Bone marrow (tissue), 2 donors: ENCODE measurements around the gene SIK2.

Source experiments
- DNase-seq, 2 donors: peaks; one replicate each; lab custom pipeline; 2025; lab: John Stamatoyannopoulos, UW

Gene SIK2

DNA sequence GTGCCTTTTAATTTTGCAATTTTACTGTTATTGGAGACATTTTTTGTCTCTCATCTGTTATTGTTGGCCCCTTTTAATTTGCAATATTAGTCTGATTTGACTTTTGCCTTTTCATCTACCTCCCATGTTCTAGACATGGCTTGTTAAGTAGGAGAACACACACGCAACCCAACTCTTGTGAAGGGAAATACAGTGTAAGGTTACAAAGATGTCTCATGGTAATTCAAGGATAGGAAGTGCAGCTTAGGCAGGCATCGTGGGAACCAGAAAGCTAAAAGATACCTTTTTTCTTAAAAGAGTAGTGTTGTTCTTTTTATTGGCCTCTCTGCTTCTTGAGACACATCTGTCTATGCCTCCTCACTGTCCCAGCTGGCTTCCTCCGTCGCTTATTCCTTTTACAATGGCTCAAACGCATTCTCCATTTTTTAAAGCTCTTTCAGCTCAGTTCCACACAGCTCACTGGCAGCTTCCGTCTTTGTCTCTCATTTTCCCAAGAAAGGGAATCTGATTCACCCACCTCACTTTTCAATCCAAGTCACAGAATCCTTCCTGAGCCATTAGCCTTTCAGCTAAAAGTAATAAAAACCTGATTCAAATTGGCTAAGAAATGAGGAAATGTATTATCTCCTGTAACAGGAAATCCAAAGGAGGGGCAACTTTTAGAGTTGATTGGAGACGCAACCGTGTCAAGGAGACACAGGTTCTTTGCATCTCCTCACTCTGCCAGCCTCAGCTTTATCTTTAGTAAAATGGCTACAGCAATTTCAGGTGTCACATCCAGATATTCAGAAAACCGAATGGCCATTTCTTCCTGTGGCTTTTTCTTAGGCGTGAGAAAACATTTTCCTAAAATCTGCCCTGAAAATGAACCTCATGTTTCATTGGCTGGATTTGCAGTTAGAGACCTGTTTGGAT is 57.2 kb downstream of the SIK2 start:
- no peak for DNase-seq

DNA sequence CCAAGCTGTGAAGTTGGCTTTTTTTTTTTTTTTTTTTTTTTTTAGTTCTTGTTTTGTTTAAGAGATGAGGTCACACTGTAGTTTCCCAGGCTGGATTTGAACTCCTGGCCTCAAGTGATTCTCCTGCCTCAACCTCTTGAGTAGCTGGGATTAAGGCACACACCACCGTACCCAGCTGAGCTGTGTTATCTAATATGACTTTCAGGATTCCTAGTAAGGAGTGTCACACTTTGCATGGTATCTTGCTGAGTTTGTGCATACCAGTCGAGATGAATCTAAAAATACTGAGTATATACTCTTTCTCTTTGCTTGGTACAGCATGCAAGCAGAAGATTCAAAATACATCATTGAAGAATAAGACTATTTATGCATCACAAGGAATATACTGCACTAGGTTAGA is 58.6 kb downstream of the SIK2 start:
- no peak for DNase-seq

DNA sequence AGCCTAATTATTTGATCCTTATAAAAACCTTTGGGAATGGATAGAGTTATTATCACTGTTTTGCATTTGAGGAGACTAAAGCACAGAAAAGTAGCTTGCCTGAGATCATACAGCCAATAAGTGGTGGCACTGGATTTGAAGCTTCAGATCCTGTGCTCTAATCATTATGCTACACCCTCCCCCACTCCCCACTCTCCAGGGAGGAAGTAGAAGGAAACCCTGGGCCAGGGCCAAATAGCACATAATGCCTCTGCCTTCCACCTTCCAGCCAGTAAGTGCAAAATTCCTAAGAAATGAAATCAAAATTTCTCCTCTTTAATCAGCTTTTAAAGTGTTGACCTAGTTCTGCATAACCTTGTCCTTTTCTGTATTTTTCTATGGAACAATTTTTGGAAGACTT is 61.6 kb downstream of the SIK2 start:
- no peak for DNase-seq

DNA sequence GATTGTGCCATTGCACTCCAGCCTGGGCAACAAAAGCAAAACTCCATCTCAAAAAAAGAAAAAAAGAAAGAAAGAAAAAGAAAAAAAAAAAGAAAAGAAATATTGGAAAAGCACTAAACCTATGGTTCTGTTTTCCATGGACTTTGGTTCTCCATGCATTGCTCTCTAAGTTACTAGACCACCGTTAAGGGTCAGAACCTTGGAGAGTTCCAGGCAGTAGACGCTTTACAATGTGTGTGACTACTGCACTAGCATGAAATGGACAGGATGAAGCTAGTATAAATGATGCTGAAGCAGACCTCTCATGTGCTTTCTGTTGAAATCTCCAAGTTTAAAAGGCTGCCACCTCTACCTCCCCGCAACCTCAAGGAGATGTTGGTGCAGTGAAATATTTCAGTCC is 63.5 kb downstream of the SIK2 start:
- no peak for DNase-seq

DNA sequence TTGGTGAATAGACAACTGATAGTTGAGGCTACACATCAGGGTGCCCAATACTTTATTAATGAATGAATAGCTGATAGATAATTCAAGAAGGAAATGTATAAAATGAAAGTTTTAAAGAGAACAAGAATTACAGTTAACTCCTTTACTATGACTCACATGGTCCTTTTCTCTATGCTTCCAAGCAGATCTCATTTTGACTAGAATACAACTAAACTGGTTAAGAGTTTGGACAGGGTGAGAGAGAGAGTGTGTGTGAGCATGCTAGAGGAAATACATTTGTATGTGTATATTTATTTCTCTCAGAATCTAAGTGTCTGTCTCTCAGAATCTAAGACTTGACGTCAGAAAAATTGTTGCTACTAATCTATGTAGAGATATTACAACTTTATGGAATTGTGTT is 66.7 kb downstream of the SIK2 start:
- DNase-seq = no peak

DNA sequence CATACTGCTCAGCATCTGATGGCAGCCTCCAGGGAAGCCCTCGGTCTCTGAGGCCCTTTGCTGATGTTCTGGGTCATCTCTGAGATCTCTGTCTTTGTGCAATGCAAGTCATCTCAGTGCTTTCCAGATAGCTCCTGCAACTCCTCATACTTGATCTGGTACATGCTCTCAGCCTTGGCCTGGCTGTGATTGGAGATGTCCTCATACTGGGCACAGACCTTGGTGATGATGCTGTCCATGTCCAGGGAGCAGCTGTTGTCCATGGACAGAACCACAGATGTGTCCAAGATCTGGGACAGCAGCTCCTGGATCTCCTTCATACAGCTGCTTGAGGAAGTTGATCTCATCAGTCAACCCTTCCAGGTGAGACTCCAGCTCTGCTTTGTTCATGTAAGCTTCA is 69.1 kb downstream of the SIK2 start:
- no peak for DNase-seq

DNA sequence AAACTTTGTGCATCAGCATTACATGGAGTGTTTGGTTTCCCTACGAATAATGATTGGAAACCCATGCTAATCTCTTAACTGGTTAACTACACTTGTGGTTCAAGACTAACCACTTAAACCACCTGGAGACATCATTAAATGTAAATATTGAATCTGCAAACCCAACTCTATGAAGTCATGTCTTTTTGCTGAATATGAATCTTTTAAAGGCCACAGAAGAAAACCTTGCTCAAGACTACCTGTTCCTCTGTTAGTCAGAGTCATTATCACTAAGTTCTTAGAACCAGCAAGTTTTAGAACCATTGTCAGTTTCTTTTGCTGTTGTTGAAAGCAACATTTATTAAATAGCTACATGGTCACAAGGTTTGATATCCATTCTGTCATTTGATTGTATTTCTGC is 70.7 kb downstream of the SIK2 start:
- DNase-seq = no peak

DNA sequence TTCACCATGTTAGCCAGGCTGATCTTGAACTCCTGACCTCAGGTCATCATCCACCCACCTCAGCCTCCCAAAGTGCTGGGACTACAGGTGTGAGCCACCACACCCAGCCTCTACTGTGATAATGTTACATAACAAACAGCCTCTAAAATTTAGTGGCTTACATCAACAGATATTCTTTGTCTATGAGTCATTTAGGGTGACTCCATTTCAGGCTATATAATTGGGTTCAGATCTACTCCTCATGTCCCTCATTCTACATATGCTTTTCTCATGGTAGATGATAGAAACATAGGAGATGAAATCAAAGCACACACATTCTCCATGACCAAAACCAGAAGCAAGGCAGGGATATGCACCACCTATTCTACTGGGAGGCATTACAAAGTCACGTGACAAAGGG is 72.7 kb downstream of the SIK2 start:
- no peak for DNase-seq

DNA sequence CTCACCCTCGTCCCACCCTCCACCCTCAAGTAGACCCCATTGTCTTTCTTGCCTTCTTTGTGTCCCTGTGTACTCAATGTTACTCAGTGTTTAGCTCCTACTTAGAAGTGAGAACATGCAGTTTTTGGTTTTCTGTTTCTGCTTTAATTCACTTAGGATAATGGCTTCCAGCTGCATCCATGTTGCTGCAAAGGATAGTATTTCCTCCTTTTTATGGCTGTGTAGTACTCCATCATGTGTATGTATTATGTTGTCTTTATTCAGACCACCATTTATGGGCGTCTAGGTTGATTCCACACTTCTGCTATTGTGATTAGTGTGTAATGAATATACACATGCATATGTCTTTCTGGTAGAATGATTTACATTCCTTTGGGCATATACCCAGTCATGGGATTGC is 73.6 kb downstream of the SIK2 start:
- DNase-seq = no peak

DNA sequence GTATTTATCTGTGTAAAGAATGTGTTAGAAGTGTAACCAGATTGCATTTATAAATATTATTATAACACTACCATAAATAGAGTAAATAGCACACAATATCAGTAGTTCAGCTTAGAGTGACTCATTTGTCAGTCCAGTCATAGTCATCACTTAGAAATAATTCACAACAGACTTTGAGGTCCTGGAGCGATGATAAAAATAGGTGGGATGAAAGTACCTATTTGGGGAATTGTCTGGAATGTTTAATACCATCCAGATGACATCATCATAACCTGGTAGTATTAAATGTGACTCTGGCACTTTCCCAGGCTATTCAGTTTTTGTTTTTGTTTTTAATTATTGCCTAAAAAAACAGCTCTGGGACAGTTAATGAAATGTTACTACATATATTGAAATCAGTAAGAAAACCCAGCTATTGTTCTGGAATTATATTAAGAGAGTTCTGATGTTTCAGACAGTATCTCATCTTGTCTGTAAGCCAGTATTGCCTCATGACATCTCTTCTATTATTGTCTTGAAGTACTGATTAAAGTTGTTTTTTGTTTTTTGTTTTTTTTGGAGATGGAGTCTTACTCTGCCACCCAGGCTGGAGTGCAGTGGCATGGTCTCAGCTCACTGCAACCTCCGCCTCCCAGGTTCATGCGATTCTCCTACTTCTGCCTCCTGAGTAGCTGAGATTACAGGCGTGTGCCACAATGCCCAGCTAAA is 74.8 kb downstream of the SIK2 start:
- no peak for DNase-seq

DNA sequence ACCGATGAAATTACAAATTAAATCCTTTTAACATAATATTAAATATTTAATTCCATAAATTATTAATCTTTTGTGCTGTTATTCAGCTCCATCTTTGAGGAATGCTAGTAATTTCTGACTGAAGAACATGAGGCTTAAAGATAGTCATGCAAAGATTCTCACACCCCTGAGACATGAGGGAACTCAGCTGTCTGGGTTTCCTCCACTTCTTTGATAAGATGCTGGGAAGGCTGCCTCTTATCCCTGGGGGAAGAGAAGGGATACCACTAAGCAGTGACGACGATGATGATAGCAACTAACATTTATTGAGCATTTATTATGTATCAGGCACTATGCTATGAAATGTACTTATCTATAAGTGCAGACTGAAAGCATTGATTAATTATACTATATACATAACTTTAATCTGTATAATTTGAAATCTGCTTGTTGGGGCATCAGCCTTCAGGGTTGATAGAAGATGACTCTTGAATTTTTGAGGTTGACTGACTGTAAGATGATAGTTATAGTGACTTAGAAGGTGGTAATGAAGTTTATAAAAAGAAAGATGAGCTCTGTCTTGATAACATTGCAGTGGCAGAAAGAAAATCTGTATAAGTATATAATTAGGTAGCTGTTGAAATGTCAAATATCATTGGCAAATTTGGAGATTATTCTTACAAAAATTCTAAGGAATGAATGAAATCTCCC is 78.4 kb downstream of the SIK2 start:
- DNase-seq = no peak

DNA sequence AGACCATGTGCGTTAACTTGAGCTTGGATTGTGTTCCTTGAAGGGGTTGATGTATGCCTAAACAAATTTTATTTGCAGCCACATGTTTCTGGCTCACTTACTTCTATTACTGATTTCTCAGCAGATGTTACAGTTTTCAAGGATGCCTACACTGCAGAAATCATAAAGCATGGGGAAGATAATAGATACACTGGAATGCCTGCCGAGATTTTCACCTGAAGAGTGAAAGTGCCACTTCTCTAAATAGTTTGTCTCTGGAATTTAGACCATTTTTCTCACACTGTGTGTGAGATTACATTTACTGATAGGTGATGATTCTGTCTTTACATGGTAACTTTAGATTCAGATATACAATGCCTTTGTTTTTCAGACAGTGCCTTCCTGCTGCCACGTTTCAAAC is 81.6 kb downstream of the SIK2 start:
- no peak for DNase-seq

DNA sequence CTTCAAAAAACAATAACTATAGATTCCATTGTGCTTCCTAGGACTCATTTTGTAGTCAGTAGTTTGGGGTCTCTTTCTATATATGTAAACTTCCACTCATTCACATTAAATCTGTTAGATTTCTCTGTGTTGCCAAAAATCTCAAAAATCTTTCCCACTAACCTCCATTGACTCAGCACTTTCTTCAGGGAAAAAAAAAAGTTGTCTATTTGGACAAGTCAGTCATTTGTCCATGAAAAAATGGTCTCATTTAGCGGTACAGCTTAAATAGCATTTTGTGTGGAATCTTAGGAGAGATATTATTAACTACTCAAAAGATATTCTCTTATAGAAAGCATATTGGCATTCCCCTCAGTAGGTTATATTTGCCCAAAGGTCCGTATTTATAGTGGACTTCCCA is 82.0 kb downstream of the SIK2 start:
- DNase-seq = no peak

DNA sequence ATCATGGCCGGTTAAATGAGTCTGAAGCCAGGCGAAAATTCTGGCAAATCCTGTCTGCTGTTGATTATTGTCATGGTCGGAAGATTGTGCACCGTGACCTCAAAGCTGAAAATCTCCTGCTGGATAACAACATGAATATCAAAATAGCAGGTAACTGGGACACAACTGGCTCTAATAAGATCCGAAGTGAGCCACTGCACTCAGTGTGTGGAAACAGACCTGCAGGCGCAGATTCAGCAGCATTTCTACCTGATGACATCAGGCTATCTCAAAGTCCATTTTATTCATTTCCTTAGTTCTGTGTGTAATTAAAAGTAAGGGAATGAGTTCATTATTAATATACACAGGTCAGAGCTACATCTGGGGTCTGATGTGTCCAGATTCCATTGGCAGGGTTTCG is 85.8 kb downstream of the SIK2 start:
- DNase-seq = no peak

DNA sequence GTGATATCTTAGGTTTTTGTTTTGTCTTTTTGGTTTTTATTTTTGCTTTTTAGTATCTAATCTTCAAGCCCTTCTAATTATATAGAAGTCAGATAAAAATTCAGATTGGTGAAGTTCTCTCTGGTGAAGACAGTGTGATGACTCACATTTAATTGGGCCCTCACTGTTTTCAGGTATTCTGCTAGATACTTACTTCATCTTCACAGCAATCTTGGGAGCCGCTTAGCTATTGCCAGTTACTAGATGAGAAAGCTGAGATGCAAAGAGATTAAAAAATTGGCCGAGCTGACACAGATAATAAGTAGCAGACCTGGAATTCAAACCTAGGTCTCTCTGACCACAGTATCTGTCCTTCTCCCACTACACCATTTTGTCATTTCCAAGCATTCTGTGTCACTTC is 88.9 kb downstream of the SIK2 start:
- no peak for DNase-seq

DNA sequence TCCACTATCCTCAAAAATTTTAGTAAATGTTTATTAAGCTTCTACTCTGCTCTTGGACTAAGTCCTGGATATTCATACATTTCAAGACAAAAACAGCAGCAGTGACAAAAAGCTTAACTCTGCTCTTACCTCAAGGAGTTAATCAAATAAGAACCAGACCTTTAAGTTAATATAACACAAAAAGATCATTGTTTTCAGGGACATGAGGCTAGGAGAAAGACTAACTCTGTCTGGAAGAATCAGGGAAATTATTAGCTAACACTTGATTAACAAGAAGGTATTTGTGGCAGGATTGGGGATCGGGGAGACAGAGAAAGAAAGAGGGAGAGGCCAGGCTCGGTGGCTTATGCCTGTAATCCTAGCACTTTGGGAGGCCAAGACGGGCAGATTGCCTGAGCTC is 89.5 kb downstream of the SIK2 start:
- no peak for DNase-seq

DNA sequence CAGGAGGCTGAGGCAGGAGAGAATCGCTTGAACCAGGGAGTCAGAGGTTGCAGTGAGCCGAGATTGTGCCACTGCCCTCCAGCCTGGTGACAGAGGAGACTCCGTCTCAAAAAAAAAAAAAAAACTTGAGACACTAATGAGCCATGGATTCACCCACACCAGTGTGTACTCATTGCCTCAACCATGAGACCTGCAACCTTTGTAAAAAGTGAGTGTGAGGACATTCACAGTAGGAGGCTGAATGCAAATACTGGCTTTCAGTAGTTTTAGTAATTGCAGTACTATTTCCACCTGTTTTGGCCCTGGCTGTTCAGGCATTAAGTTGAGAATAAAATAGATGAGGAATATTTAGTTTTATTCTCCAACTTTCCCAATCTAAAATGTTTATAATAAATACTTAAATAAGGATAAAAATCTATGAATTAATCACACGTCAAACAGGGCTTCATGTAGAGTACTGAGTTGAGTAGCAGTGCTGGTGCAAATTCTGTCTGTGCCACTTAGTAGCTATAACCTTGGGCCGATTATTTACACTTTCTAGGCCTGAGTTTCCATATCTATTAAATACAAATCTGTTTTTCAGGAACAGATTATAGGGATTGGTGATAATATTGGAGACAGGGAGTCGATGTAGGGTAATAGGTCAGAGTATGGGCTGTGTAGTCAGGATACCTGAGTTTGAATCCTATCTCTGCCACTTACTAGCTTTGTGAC is 91.1 kb downstream of the SIK2 start:
- no peak for DNase-seq

DNA sequence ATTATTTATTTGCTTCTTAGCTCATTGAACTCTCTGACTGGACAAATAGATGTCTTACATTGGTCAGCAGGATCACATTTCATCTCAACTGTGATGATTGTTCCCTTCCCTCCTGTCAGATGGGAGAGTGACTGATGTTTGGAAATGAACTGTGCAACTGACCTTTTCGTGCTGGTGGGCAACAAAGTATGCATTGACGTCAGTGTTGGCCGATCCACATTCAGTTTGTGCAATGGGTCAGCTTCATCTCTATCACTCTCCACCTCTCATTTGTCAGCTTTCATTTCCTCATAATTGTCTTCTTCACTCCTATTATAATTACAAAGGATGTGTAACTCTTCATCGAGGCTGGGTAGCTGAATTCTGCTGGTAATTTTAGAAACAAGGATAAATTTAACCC is 92.6 kb downstream of the SIK2 start:
- DNase-seq = no peak

DNA sequence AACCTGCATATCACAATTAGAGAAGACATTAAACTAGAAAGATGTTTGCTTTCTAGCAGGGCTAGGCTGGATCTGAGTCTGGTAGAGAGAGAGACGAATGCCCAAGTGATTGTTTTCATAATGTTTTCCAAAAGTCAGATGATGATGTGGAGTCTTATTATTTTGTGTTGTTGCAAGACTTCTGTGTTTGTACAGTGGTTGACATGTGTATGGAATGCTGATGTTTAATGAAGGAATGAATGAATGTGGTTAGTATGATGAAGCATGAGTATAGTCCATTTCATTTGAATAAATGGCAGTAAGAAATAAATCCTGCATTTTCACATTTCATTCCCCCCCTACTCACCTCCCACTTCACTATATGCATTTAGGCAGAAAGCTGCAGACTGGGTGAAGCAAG is 94.3 kb downstream of the SIK2 start:
- no peak for DNase-seq

DNA sequence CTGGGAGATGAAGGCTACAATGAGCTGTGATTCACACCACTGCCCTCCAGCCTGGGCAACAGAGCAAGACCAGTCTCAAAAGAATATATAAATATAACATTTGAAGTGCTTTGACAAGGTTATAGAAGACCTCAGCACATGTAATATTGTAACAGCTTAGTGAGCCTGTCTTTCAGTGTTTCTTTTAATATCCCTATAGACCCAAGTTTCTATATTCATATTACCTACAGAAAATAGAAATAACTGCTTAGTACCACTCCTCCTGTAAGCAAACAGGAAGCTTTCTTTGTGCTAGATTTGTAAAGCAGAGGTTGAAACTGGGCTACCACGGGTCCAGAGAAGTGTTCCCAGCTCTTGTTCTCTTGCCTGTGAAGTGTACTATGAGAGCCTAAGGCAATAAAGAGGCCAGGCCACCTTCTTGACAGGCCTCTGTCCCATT is 95.7 kb downstream of the SIK2 start:
- DNase-seq = no peak

DNA sequence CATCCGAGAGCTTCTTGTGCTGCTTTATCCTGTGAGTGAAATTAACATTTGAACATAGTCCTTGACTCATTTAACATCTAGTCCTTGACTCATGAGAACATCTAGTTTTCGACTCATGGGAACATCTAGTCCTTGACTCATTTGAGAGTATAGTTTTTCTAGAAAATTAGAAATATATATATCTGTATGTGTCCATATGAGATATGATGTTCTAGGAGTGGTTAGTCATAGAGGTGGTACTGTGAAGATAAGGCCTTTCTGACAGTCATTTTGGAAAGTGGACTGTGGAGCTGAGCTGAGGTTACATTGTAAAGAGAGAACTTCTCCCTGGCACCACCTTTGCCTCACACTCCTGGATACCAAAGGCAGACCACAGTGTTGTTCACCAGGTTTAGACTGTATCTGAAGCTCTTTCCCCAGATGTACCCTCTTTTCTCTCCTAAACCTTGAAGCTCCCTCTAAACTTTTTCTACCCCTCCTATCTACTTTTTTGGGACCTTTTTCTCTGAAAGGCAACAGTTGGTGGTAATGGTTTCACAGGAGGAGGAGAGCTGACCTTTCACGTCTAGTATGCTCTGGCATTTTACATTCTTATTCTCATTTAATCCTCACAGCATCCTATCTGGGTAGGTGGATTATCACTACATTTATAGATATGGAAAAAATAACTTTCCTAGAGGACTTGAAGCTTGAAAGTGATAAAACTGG is 96.8 kb downstream of the SIK2 start:
- DNase-seq = no peak
